OCI-LY1 (cell line): ENCODE data around the gene ACOT9.

Experiments
- H2AFZ ChIP-seq: fragments of 200-600 bp; sonication (generic), shearing (Covaris generic); 2 replicates; pipeline ENCODE4 v1.6.0; 2014; ENCODE audit warnings: antibody characterized with exemption, mild to moderate bottlenecking, low read length
- H3F3A ChIP-seq: fragments of 200-600 bp; sonication (generic), shearing (Covaris generic); 2 replicates; pipeline ENCODE4 v1.6.0; 2014; ENCODE audit warnings: mild to moderate bottlenecking, antibody characterized with exemption, low read length, moderate library complexity; ENCODE audit not compliant: insufficient read depth
- H3K27ac ChIP-seq: fragments of 200-600 bp; sonication (generic); 2 replicates; pipeline ENCODE4 v1.5.1; 2014; ENCODE audit warnings: low read length, mixed run types, mild to moderate bottlenecking, low read depth; ENCODE audit not compliant: poor library complexity, severe bottlenecking
- H3K27me3 ChIP-seq: fragments of 200-600 bp; sonication (generic); 2 replicates; pipeline ENCODE4 v1.6.0; 2014; ENCODE audit warnings: antibody characterized with exemption, mild to moderate bottlenecking, low read length, moderate library complexity; ENCODE audit not compliant: insufficient read depth
- H3K36me3 ChIP-seq: fragments of 200-600 bp; sonication (generic); 2 replicates; pipeline ENCODE4 v1.6.1; 2014; ENCODE audit warnings: mild to moderate bottlenecking, antibody characterized with exemption, low read length, moderate library complexity, mixed read lengths; ENCODE audit not compliant: insufficient read depth
- H3K4me1 ChIP-seq: fragments of 200-600 bp; sonication (generic); 2 replicates; pipeline ENCODE4 v1.5.1; 2014; ENCODE audit warnings: mild to moderate bottlenecking, low read length, moderate library complexity; ENCODE audit not compliant: insufficient read depth, severe bottlenecking
- H3K4me2 ChIP-seq: fragments of 200-600 bp; sonication (generic), shearing (Covaris generic); 2 replicates; pipeline ENCODE4 v1.6.1; 2014; ENCODE audit warnings: low read length
- H3K4me3 ChIP-seq: fragments of 200-600 bp; sonication (generic); 2 replicates; pipeline ENCODE4 v1.5.1; 2014; ENCODE audit warnings: low read length, low read depth, mild to moderate bottlenecking, mixed read lengths; ENCODE audit not compliant: poor library complexity, severe bottlenecking
- H3K79me2 ChIP-seq: fragments of 200-600 bp; shearing (Covaris generic); 2 replicates; pipeline ENCODE4 v1.6.1; 2016; ENCODE audit warnings: mixed run types, low read length, mixed read lengths; ENCODE audit not compliant: insufficient read depth
- H3K9ac ChIP-seq: fragments of 200-600 bp; sonication (generic), shearing (Covaris generic); 2 replicates; pipeline ENCODE4 v1.6.1; 2014; ENCODE audit warnings: mild to moderate bottlenecking, low read length, mixed read lengths
- H3K9me2 ChIP-seq: fragments of 200-600 bp; sonication (generic), shearing (Covaris generic); 2 replicates; pipeline ENCODE4 v1.6.1; 2014; ENCODE audit warnings: low read depth, mild to moderate bottlenecking, low read length, mixed read lengths
- H3K9me3 ChIP-seq: fragments of 200-600 bp; shearing (Covaris generic); 2 replicates; pipeline ENCODE4 v1.6.1; 2014; ENCODE audit warnings: low read length, mixed read lengths
- H4K20me1 ChIP-seq: fragments of 200-600 bp; sonication (generic), shearing (Covaris generic); 2 replicates; pipeline ENCODE4 v1.6.0; 2016; ENCODE audit warnings: mild to moderate bottlenecking, low read length; ENCODE audit not compliant: insufficient read depth
- EZH2 ChIP-seq: fragments of 200-600 bp; sonication (generic), shearing (Covaris generic); IDR thresholded peaks from 2 replicates; pipeline ENCODE4 v1.8.0; 2017; ENCODE audit warnings: borderline replicate concordance, mixed run types, mild to moderate bottlenecking, antibody characterized with exemption, low read length, moderate library complexity, mixed read lengths
- TF ChIP-seq, protein P1 (sequence below): fragments of 200-600 bp; sonication (generic), shearing (Covaris generic); IDR thresholded peaks from 2 replicates; pipeline ENCODE4 v1.5.1; 2017; ENCODE audit warnings: mild to moderate bottlenecking, antibody characterized with exemption, low read length, moderate library complexity, mixed read lengths

The ACOT9 gene

DNA sequence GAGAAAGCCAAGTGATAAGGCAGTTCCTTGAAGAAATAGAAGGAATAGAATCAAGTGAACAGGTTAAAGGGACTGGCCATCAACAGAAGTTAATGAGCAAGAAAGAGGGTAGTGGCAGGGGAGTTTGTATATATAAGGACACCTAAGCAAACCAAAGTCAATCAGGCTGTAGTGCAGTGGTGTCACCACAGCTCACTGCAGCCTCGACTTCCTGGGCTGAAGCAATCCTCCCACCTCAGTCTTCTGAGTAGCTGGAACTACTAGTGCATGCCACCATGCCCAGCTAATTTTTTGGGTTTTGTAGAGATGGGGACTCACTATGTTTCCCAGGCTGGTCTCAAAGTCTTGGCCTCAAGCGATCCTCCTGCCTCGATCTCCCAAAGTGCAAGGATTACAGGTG lies 15.9 kb downstream of the ACOT9 start:
- Histone ChIP-seq H3K4me2 (no peak overlapping the region), H3K4me1 (no peaks in the 10 kb centered on the region), H3K4me3 (no peak overlapping the region), H3K9me2 (no peaks in the 10 kb centered on the region), H3K79me2 (no peaks in the 10 kb centered on the region), H3K27ac (no peak overlapping the region), H2AFZ (no peak overlapping the region), H3K9me3 (no peaks in the 10 kb centered on the region), H3K27me3 (no peaks in the 10 kb centered on the region), H3K9ac (no peak overlapping the region), H4K20me1 (no peaks in the 10 kb centered on the region), H3F3A (no peaks in the 10 kb centered on the region), H3K36me3 (0 out of 2 replicates have a peak, but pooled peaks cover 3% of the 10 kb centered on the region)
- TF ChIP-seq, protein P1, sequence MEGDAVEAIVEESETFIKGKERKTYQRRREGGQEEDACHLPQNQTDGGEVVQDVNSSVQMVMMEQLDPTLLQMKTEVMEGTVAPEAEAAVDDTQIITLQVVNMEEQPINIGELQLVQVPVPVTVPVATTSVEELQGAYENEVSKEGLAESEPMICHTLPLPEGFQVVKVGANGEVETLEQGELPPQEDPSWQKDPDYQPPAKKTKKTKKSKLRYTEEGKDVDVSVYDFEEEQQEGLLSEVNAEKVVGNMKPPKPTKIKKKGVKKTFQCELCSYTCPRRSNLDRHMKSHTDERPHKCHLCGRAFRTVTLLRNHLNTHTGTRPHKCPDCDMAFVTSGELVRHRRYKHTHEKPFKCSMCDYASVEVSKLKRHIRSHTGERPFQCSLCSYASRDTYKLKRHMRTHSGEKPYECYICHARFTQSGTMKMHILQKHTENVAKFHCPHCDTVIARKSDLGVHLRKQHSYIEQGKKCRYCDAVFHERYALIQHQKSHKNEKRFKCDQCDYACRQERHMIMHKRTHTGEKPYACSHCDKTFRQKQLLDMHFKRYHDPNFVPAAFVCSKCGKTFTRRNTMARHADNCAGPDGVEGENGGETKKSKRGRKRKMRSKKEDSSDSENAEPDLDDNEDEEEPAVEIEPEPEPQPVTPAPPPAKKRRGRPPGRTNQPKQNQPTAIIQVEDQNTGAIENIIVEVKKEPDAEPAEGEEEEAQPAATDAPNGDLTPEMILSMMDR, result no peak
- TF ChIP-seq EZH2, result no peak

DNA sequence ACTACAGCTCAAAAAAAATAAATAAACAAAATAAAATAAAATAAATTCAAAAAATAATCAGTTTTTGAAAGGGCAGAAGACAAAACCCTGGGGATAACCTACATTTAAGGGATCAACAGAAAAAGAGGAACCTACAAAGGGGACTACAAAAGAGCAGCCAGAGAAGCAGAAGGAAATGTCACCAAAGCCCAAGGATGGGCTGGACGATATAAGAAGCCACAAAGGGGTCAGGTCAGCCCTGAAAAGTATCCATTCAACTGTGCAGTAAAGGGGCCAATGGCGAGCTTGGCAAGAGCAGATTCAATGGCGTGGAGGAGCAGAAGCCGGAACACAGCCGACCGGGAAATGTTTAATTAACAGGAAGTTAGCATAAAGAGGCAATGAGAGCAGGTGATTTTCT lies 16.9 kb downstream of the ACOT9 start:
- Histone ChIP-seq H3K9me3 (no peaks in the 10 kb centered on the region), H3K4me3 (no peak overlapping the region), H3K4me2 (no peak overlapping the region), H3K9me2 (no peaks in the 10 kb centered on the region), H2AFZ (no peak overlapping the region), H3F3A (no peaks in the 10 kb centered on the region), H4K20me1 (no peaks in the 10 kb centered on the region), H3K4me1 (no peaks in the 10 kb centered on the region), H3K79me2 (no peaks in the 10 kb centered on the region), H3K9ac (no peak overlapping the region), H3K27ac (no peak overlapping the region), H3K36me3 (peaks cover 6% of the 10 kb centered on the region; the same call in 1 of the 2 replicates), H3K27me3 (no peaks in the 10 kb centered on the region)
- no peak for TF ChIP-seq EZH2
- TF ChIP-seq, protein P1, result no peak

DNA sequence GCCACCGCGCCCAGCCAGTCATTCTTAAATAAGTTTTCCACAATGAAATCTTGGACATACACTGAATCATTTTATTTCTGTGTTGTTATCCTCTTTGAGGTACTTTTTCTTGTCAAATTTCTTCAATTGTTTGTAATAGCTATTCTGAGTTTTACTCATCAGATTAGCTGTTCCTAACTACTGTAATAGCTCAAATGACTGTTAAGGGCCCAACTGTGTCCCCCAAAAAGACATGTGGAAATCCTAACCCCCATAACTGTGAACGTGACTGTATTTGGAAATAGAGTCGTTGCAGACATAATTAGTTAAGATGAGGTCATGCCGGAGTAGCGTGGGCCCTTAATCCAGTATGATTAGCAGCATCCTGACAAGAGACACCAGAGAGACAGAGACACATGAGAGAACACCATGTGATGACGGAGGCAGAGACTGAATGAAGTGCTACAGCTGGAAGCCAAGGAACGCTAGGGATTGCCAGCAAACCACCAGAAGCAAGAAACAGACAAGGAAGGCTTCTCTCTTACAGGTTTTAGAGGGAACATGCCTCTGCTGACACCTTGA lies 22.9 kb downstream of the ACOT9 start:
- Histone ChIP-seq H3K4me1 (no peaks in the 10 kb centered on the region), H3K9me3 (no peaks in the 10 kb centered on the region), H2AFZ (no peak overlapping the region), H3K4me3 (no peak overlapping the region), H3K9me2 (no peaks in the 10 kb centered on the region), H3K36me3 (peaks cover 11% of the 10 kb centered on the region; the same call in 1 of the 2 replicates), H4K20me1 (no peaks in the 10 kb centered on the region), H3K27me3 (no peaks in the 10 kb centered on the region), H3K9ac (no peak overlapping the region), H3K4me2 (no peak overlapping the region), H3F3A (no peaks in the 10 kb centered on the region), H3K79me2 (no peaks in the 10 kb centered on the region), H3K27ac (no peak overlapping the region)
- TF ChIP-seq, protein P1, result no peak
- TF ChIP-seq EZH2, result no peak
